Lower lobe of right lung (tissue), 2 donors: ENCODE data around the gene CFB. TPM values are rescaled to one million over a fixed set of nuclear protein-coding genes. Genes with fewer than 3 reads are reported as not detected.

Source experiments
- ATAC-seq, 2 donors: fragments of 200-7000 bp; cut with Tn5 transposase; one replicate each; pipeline ENCODE4 v1.9.1; 2020 to 2022; ENCODE audit warnings: mild to moderate bottlenecking in 2 of 2, moderate library complexity in 2 of 2
- DNase-seq: peaks from one replicate; pipeline ENCODE4 v3.0.0-alpha.2; 2020
- H3K27ac ChIP-seq: fragments of 200-600 bp; one replicate; pipeline ENCODE4 v1.8.0; 2022
- H3K27me3 ChIP-seq: fragments of 200-600 bp; one replicate; pipeline ENCODE4 v1.8.0; 2022; ENCODE audit warnings: low read depth
- H3K36me3 ChIP-seq: fragments of 200-600 bp; one replicate; pipeline ENCODE4 v1.8.0; 2022; ENCODE audit warnings: mild to moderate bottlenecking
- H3K4me1 ChIP-seq: fragments of 200-600 bp; one replicate; pipeline ENCODE4 v1.8.0; 2022
- H3K4me3 ChIP-seq: fragments of 200-600 bp; one replicate; pipeline ENCODE4 v1.8.0; 2022; ENCODE audit warnings: mild to moderate bottlenecking
- H3K9me3 ChIP-seq: fragments of 200-600 bp; one replicate; pipeline ENCODE4 v1.8.0; 2022
- intact Hi-C: fragments of 100-400 bp; cut with DNase I; formaldehyde crosslinking; loops from one replicate; pipeline ENCODE4 v1.11.0; 2022
- total RNA-seq: library from RNA; stranded (reverse); fragmentation: NEBNext Ultra II Directional; extraction: Animal tissue kit (Norgen Biotek cat#: 25700); gene quantifications from one replicate; pipeline ENCODE4 v1.2.1, GENCODE V29; 2021
- TF ChIP-seq, protein P1 (sequence below): fragments of 200-600 bp; IDR thresholded peaks from one replicate; pipeline ENCODE4 v1.8.0; 2022; ENCODE audit warnings: antibody characterized with exemption, mild to moderate bottlenecking
- donor health status: DM: no; HTN: yes; CAD: no; lungs with severe emphysema.

CFB gene
- total RNA-seq, 1 donor from 2014 or later, result 85.6 TPM

DNA sequence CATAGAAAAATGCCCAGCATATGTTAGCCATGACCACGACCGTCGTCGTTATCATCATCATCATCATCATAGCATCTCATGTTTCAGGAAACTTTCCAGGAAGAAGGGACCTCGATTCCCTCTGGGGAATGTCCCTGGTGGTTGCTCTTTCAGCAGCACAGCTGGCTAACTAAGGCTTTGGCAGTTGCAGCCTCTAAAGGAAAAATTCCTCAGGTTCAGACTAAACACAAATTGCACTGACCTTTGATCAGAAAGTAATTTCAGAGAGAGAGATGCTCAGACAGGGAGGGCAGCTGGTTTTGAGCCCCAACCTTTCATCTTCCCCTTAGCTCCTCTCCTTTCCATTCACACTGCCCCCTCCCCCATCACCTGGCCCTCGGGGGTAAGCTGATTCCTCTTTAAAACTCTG is 5.6 kb upstream of the CFB start:
- DNase-seq (no peak), ATAC-seq (no peak)
- Histone ChIP-seq H3K36me3 (peaks cover 47% of the 10 kb centered on the region), H3K27me3 (no peaks in the 10 kb centered on the region), H3K4me3 (no peak overlapping the region), H3K9me3 (no peaks in the 10 kb centered on the region), H3K4me1 (peaks cover 7% of the 10 kb centered on the region), H3K27ac (no peak overlapping the region)
- intact Hi-C loops, result no loop called here
- TF ChIP-seq, protein P1, sequence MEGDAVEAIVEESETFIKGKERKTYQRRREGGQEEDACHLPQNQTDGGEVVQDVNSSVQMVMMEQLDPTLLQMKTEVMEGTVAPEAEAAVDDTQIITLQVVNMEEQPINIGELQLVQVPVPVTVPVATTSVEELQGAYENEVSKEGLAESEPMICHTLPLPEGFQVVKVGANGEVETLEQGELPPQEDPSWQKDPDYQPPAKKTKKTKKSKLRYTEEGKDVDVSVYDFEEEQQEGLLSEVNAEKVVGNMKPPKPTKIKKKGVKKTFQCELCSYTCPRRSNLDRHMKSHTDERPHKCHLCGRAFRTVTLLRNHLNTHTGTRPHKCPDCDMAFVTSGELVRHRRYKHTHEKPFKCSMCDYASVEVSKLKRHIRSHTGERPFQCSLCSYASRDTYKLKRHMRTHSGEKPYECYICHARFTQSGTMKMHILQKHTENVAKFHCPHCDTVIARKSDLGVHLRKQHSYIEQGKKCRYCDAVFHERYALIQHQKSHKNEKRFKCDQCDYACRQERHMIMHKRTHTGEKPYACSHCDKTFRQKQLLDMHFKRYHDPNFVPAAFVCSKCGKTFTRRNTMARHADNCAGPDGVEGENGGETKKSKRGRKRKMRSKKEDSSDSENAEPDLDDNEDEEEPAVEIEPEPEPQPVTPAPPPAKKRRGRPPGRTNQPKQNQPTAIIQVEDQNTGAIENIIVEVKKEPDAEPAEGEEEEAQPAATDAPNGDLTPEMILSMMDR, result no peak

DNA sequence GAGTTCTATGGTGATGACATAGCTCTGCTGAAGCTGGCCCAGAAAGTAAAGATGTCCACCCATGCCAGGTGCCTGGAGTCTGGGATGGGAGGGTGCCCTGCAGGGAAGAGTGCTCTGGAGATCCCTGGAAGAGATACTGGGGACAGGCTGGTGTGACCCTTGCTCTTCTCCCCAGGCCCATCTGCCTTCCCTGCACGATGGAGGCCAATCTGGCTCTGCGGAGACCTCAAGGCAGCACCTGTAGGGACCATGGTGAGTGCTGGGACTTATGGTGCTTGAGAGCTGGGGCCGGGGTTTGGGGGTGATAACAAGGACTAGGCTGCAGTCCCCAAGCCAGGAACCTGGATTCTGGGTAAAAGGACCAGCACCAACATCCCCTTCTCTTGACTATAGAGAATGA is 2.2 kb upstream of the CFB start:
- intact Hi-C loops, result no loop called here
- TF ChIP-seq, protein P1, result no peak
- no peaks in the 10 kb centered on the region for H3K9me3 ChIP-seq
- no peak overlapping the region for H3K4me3 ChIP-seq
- H3K27me3 ChIP-seq, result no peaks in the 10 kb centered on the region
- H3K4me1 ChIP-seq, result peaks cover 20% of the 10 kb centered on the region
- no peak for ATAC-seq
- DNase-seq, result no peak
- peaks cover 54% of the 10 kb centered on the region for H3K36me3 ChIP-seq
- no peak overlapping the region for H3K27ac ChIP-seq

DNA sequence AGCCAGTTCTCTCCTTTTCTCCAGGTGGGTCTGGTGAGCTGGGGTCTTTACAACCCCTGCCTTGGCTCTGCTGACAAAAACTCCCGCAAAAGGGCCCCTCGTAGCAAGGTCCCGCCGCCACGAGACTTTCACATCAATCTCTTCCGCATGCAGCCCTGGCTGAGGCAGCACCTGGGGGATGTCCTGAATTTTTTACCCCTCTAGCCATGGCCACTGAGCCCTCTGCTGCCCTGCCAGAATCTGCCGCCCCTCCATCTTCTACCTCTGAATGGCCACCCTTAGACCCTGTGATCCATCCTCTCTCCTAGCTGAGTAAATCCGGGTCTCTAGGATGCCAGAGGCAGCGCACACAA is 765 bp upstream of the CFB start:
- Histone ChIP-seq H3K27me3 (no peaks in the 10 kb centered on the region), H3K4me1 (peaks cover 20% of the 10 kb centered on the region), H3K27ac (peak overlapping the region; percentile 87), H3K36me3 (peaks cover 43% of the 10 kb centered on the region), H3K9me3 (no peaks in the 10 kb centered on the region), H3K4me3 (peak overlapping the region; percentile 39)
- DNase-seq (no peak), ATAC-seq (no peak)
- TF ChIP-seq, protein P1, result no peak
- intact Hi-C loops, result no loop called here

DNA sequence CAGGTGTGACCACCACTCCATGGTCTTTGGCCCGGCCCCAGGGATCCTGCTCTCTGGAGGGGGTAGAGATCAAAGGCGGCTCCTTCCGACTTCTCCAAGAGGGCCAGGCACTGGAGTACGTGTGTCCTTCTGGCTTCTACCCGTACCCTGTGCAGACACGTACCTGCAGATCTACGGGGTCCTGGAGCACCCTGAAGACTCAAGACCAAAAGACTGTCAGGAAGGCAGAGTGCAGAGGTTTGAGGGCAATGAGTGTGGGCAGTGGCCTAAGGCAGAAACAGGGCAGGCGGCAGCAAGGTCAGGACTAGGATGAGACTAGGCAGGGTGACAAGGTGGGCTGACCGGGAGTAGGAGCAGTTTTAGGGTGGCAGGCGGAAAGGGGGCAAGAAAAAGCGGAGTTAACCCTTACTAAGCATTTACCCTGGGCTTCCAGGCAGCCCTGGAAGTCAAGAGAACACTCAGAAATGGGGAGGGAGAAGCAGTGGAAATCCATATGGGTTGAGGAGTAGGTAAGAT is 533 bp downstream of the CFB start:
- no peak for DNase-seq
- TF ChIP-seq, protein P1, result no peak
- peaks cover 20% of the 10 kb centered on the region for H3K4me1 ChIP-seq
- H3K36me3 ChIP-seq, result peaks cover 47% of the 10 kb centered on the region
- peak overlapping the region; percentile 39 for H3K4me3 ChIP-seq
- H3K27me3 ChIP-seq, result no peaks in the 10 kb centered on the region
- peak; percentile 3 to 4 for ATAC-seq
- intact Hi-C loops, result no loop called here
- H3K27ac ChIP-seq, result peak overlapping the region; percentile 87
- H3K9me3 ChIP-seq, result no peaks in the 10 kb centered on the region

DNA sequence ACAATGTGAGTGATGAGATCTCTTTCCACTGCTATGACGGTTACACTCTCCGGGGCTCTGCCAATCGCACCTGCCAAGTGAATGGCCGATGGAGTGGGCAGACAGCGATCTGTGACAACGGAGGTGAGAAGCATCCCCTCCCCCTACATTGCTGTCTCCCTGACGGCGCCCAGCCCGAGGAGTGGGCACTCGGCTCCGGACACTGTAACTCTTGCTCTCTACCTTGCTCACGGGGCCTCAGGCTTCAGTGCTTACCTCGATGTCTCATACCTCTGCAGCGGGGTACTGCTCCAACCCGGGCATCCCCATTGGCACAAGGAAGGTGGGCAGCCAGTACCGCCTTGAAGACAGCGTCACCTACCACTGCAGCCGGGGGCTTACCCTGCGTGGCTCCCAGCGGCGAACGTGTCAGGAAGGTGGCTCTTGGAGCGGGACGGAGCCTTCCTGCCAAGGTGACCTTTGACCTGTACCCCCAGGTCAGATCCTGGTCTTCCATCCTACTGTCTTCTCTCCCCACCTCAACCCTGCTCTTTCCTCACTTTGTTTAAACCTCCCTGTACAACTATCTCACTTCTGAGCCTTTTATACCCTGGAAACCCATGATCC is 1.3 kb downstream of the CFB start:
- Histone ChIP-seq H3K4me3 (peak overlapping the region; percentile 39), H3K4me1 (peaks cover 20% of the 10 kb centered on the region), H3K27ac (no peak overlapping the region), H3K27me3 (no peaks in the 10 kb centered on the region), H3K9me3 (no peaks in the 10 kb centered on the region), H3K36me3 (peaks cover 54% of the 10 kb centered on the region)
- no peak for DNase-seq
- TF ChIP-seq, protein P1, result no peak
- intact Hi-C loops, result no loop called here
- ATAC-seq, result no peak
